GM18909 (cell line): ENCODE data around the gene DEPDC5.
"Not testable (repeated sequence)": the region's sequence is repeated elsewhere in the genome, so short reads cannot be mapped to it uniquely, and the experiment has no call there.

Experiments used
- ATAC-seq: cut with Tn5 transposase; IDR thresholded peaks from one replicate; pipeline ENCODE4 v1.9.1; 2021; ENCODE audit warnings: mild to moderate bottlenecking; ENCODE audit not compliant: unreplicated experiment, poor library complexity

Gene DEPDC5

GRCh38 chr22:31748490-31748889 lies 5.3 kb upstream of the DEPDC5 start:
- ATAC-seq, result no peak

- ATAC-seq, result peak; percentile 63
These were observed 4.0 kb upstream of the DEPDC5 start, which contains the start of gene PRR14L for GRCh38 chr22:31749636-31750364. Gene PRR14L (minus strand): TSS chr22:31750132. CDS start chr22:31738860, 11,272 bp downstream.

GRCh38 chr22:31750365-31751284 lies 3.2 kb upstream of the DEPDC5 start:
- no peak for ATAC-seq

- ATAC-seq, result no peak
These were observed 1.5 kb upstream of the DEPDC5 start for GRCh38 chr22:31752096-31752847.

- peak; percentile 17 for ATAC-seq
These were observed 700 bp upstream of the DEPDC5 start for GRCh38 chr22:31753005-31753633.

GRCh38 chr22:31754813-31755212 lies 994 bp downstream of the DEPDC5 start:
- no peak for ATAC-seq

- no peak for ATAC-seq
These were observed 3.4 kb downstream of the DEPDC5 start for GRCh38 chr22:31757265-31757664.

- not testable (repeated sequence) for ATAC-seq
These were observed 5.0 kb downstream of the DEPDC5 start for GRCh38 chr22:31758860-31759259.

- no peak for ATAC-seq
These were observed 11.0 kb downstream of the DEPDC5 start for GRCh38 chr22:31764785-31765184.

- no peak for ATAC-seq
These were observed 14.7 kb downstream of the DEPDC5 start for GRCh38 chr22:31768422-31769059.

- no peak for ATAC-seq
These were observed 19.6 kb downstream of the DEPDC5 start for GRCh38 chr22:31773416-31773815.

GRCh38 chr22:31776231-31776630 lies 22.4 kb downstream of the DEPDC5 start:
- ATAC-seq, result no peak

- no peak for ATAC-seq
These were observed 36.0 kb downstream of the DEPDC5 start for GRCh38 chr22:31789803-31790202.

- ATAC-seq, result no peak
These were observed 36.4 kb downstream of the DEPDC5 start for GRCh38 chr22:31790240-31790639.

- ATAC-seq, result not testable (repeated sequence)
These were observed 45.5 kb downstream of the DEPDC5 start for GRCh38 chr22:31799358-31799757.

- ATAC-seq, result no peak
These were observed 46.2 kb downstream of the DEPDC5 start for GRCh38 chr22:31800065-31800464.

- ATAC-seq, result not testable (repeated sequence)
These were observed 47.0 kb downstream of the DEPDC5 start for GRCh38 chr22:31800861-31801260.

- no peak for ATAC-seq
These were observed 48.8 kb downstream of the DEPDC5 start for GRCh38 chr22:31802575-31802974.

- no peak for ATAC-seq
These were observed 52.9 kb downstream of the DEPDC5 start for GRCh38 chr22:31806751-31807150.
